Muscle layer of duodenum (tissue), 2 donors: Measurements from ENCODE around the gene ZNF507.
A peak's percentile ranks its signal among the peaks of the same experiment; 100 is the strongest.
"Not testable (repeated sequence)": the region's sequence is repeated elsewhere in the genome, so short reads cannot be mapped to it uniquely, and the experiment has no call there.

Experiments used
- H3K27ac ChIP-seq: one replicate; pipeline ENCODE4 v1.7.0; 2013; ENCODE audit warnings: mild to moderate bottlenecking, low read length
- H3K27me3 ChIP-seq: one replicate; pipeline ENCODE4 v1.7.0; 2013; ENCODE audit warnings: low read depth, mild to moderate bottlenecking, control low read depth, low read length
- H3K36me3 ChIP-seq, 2 donors: one replicate each; pipeline ENCODE4 v1.7.0; 2013; ENCODE audit warnings: low read length in 2 of 2, control low read depth in 1 of 2, mild to moderate bottlenecking in 1 of 2; ENCODE audit not compliant: insufficient read depth in 2 of 2, control insufficient read depth in 1 of 2
- H3K4me1 ChIP-seq, 2 donors: one replicate each; pipeline ENCODE4 v1.7.0; 2013; ENCODE audit warnings: low read length in 2 of 2, mild to moderate bottlenecking in 2 of 2, control low read depth in 1 of 2, moderate library complexity in 1 of 2; ENCODE audit not compliant: insufficient read depth in 2 of 2, control insufficient read depth in 1 of 2
- H3K4me3 ChIP-seq, 2 donors: one replicate each; pipeline ENCODE4 v1.7.0; 2013; ENCODE audit warnings: low read length in 2 of 2, low read depth in 1 of 2, mild to moderate bottlenecking in 1 of 2
- H3K9me3 ChIP-seq, 2 donors: one replicate each; pipeline ENCODE4 v1.7.0; 2013; ENCODE audit warnings: low read length in 2 of 2, control low read depth in 1 of 2, mild to moderate bottlenecking in 1 of 2; ENCODE audit not compliant: control insufficient read depth in 1 of 2
- donor health status: healthy.

Gene ZNF507

GRCh38 chr19:32372726-32373517 lies 27.5 kb downstream of the ZNF507 start:
- Histone ChIP-seq H3K36me3 (peaks cover 12 to 27% of the 10 kb centered on the region in 2 donors), H3K4me1 (peaks cover 7 to 25% of the 10 kb centered on the region in 2 donors), H3K27ac (peak overlapping the region; percentile 86), H3K27me3 (no peaks in the 10 kb centered on the region), H3K9me3 (no peaks in the 10 kb centered on the region), H3K4me3 (no peak overlapping the region)

GRCh38 chr19:32373585-32374295 lies 28.3 kb downstream of the ZNF507 start:
- Histone ChIP-seq H3K27ac (peak overlapping the region; percentile 86), H3K4me1 (peaks cover 7 to 20% of the 10 kb centered on the region in 2 donors), H3K36me3 (peaks cover 12 to 32% of the 10 kb centered on the region in 2 donors), H3K9me3 (no peaks in the 10 kb centered on the region), H3K4me3 (no peak overlapping the region), H3K27me3 (no peaks in the 10 kb centered on the region)

GRCh38 chr19:32374362-32374761 lies 29.0 kb downstream of the ZNF507 start:
- H3K27ac ChIP-seq: peak overlapping the region; percentile 34
- H3K27me3 ChIP-seq, H3K4me3 ChIP-seq, H3K9me3 ChIP-seq: not testable (repeated sequence)
- H3K4me1 ChIP-seq: peaks cover 7 to 20% of the 10 kb centered on the region in 2 donors
- peaks cover 12 to 32% of the 10 kb centered on the region in 2 donors for H3K36me3 ChIP-seq

GRCh38 chr19:32377088-32377487 lies 31.7 kb downstream of the ZNF507 start:
- not testable (repeated sequence) for H3K9me3 ChIP-seq, H3K27ac ChIP-seq, H3K4me3 ChIP-seq, H3K27me3 ChIP-seq
- Histone ChIP-seq H3K36me3 (peaks cover 12 to 40% of the 10 kb centered on the region in 2 donors), H3K4me1 (peaks cover 7 to 20% of the 10 kb centered on the region in 2 donors)

GRCh38 chr19:32380269-32380668 lies 34.9 kb downstream of the ZNF507 start:
- Histone ChIP-seq H3K36me3 (peaks cover 9 to 46% of the 10 kb centered on the region in 2 donors), H3K4me1 (no peaks in the 10 kb centered on the region), H3K4me3 (no peak overlapping the region), H3K27ac (no peak overlapping the region), H3K9me3 (no peaks in the 10 kb centered on the region), H3K27me3 (no peaks in the 10 kb centered on the region)

- no peak overlapping the region for H3K27ac ChIP-seq
- peaks cover 0 to 8% of the 10 kb centered on the region in 2 donors for H3K4me1 ChIP-seq
- no peaks in the 10 kb centered on the region for H3K27me3 ChIP-seq
- no peaks in the 10 kb centered on the region for H3K9me3 ChIP-seq
- H3K36me3 ChIP-seq: peaks cover 4 to 14% of the 10 kb centered on the region in 2 donors
- no peak overlapping the region for H3K4me3 ChIP-seq
Measured at GRCh38 chr19:32387701-32388392, 42.4 kb downstream of the ZNF507 start.

GRCh38 chr19:32388393-32388855 lies 43.0 kb downstream of the ZNF507 start:
- Histone ChIP-seq H3K9me3 (no peaks in the 10 kb centered on the region), H3K27me3 (no peaks in the 10 kb centered on the region), H3K36me3 (peaks cover 0 to 8% of the 10 kb centered on the region in 2 donors), H3K27ac (no peak overlapping the region), H3K4me3 (no peak overlapping the region), H3K4me1 (peaks cover 0 to 8% of the 10 kb centered on the region in 2 donors)

GRCh38 chr19:32392901-32393300 lies 47.5 kb downstream of the ZNF507 start:
- Histone ChIP-seq H3K27me3 (no peaks in the 10 kb centered on the region), H3K4me3 (no peak overlapping the region), H3K36me3 (no peaks in the 10 kb centered on the region), H3K4me1 (peaks cover 0 to 8% of the 10 kb centered on the region in 2 donors), H3K9me3 (no peaks in the 10 kb centered on the region), H3K27ac (no peak overlapping the region)

- Histone ChIP-seq H3K36me3 (no peaks in the 10 kb centered on the region), H3K4me3 (no peak overlapping the region), H3K9me3 (no peaks in the 10 kb centered on the region), H3K27ac (no peak overlapping the region), H3K27me3 (no peaks in the 10 kb centered on the region), H3K4me1 (no peaks in the 10 kb centered on the region)
Measured at GRCh38 chr19:32396046-32396652, 50.7 kb downstream of the ZNF507 start.

- no peak overlapping the region for H3K4me3 ChIP-seq
- no peak overlapping the region for H3K27ac ChIP-seq
- H3K36me3 ChIP-seq: no peaks in the 10 kb centered on the region
- no peaks in the 10 kb centered on the region for H3K27me3 ChIP-seq
- no peaks in the 10 kb centered on the region for H3K9me3 ChIP-seq
- H3K4me1 ChIP-seq: no peaks in the 10 kb centered on the region
Measured at GRCh38 chr19:32397671-32398101, 52.3 kb downstream of the ZNF507 start.

- H3K27ac ChIP-seq: no peak overlapping the region
- H3K4me3 ChIP-seq: no peak overlapping the region
- peaks cover 0 to 3% of the 10 kb centered on the region in 2 donors for H3K36me3 ChIP-seq
- H3K27me3 ChIP-seq: no peaks in the 10 kb centered on the region
- no peaks in the 10 kb centered on the region for H3K9me3 ChIP-seq
- H3K4me1 ChIP-seq: peaks cover 4 to 16% of the 10 kb centered on the region in 2 donors
Measured at GRCh38 chr19:32401992-32402391, 56.6 kb downstream of the ZNF507 start.
